ENCODE measurements around the gene IDNK.

Gene IDNK

GRCh38 chr9:83636813-83637212 lies 13.9 kb downstream of the IDNK start:
- no peak for DNase-seq

DNA sequence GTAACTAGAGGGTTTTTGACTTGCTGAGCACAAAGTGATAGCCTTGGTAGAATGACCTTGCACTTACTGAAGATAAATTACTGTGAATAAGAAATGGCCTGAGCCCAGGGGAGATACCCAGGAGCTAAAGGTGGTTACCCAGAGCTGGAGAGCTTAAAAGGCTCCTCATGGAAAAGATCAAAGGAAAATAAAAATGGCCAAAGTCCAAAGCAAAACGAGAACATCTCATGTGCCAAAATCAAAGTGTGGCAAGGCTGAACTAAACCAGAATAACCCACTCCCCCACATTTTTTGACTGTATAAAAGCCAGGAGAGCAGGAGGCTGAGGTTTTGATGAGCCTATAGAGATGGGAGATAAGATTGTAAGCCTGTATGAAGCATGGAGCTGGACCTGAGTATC lies 14.4 kb downstream of the IDNK start:
- no peak for DNase-seq

DNA sequence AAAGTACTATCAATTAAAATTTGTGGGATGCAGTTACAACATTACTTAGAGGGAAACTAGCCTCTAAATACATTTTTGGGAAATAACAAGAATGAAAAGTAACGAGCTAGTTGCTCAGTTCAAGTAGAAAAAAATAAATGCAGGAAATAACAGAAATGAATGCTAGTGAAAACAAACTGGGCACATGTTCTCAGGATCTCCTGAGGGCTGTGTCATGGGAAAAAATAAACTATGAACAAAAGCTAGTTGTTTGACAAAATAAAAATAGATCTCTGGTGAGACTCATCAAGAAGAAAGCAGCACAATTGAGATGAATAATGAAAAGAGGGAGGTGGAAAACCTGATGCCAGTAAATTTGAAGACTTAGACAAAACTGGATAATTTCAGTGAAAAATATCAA lies 16.3 kb downstream of the IDNK start:
- DNase-seq: no peak

DNA sequence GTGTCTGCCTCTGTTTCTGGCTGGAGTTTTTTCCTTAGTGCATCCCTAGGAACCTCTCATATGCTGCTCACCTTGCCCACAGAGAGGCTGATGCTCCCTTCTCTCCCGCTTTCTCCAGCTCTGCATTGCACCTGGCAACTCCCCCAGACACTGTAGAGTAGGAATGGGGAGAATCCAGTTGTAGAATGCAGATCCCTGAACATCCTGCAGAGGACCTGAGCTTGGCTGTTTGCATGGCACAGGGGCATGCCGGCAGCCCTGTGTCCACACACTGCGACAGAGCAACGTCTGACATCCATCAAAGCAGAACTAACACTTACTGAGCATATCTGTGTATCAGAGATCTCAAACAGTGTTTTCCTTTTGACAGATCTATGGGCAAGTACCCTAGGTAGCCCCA lies 19.9 kb downstream of the IDNK start:
- no peak for DNase-seq

- DNase-seq: no peak
Observed at GRCh38 chr9:83646500-83647239, 23.7 kb downstream of the IDNK start.

- peak; percentile 4 for DNase-seq
Observed at GRCh38 chr9:83649080-83649479, 26.1 kb downstream of the IDNK start.

GRCh38 chr9:83649515-83649914 lies 26.6 kb downstream of the IDNK start:
- DNase-seq: no peak

- no peak for DNase-seq
Observed at GRCh38 chr9:83651558-83651957, 28.6 kb downstream of the IDNK start.

DNA sequence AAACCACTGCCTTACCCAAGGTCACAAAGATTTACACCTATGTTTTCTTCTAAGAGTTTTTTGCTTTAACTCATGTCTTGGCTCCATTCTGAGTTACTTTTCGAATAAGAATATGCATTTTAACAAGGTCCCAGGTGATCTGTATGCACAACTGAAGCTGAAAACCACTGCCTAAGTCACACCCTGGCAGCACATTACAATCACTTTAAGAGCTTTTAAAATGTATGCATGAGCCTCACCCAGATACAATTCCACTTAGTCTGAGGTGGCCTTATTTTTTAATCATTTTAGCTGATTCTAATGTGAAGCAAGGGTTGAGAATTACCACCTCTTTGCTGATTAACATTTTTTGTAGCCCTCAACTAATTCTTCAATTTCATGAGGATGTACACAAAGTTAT lies 29.5 kb downstream of the IDNK start:
- no peak for DNase-seq

DNA sequence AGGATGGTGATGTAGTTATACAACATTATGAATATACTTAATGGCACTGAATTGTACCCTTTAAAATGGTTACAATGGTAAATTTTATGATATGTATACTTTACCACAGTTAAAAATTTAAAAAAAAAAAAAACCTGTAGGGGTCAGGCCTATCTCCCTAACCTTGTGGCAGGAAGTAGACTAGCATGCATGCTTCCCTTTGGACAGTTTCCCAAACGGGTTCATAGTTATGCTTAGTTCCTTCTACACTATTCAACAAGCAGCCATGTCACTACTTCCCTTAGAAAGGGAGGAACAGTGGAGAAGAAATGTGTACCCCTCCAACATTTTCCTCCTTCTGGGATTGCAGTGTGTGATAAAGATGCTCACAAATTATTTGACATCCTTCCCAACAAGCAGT lies 32.5 kb downstream of the IDNK start:
- no peak for DNase-seq

DNA sequence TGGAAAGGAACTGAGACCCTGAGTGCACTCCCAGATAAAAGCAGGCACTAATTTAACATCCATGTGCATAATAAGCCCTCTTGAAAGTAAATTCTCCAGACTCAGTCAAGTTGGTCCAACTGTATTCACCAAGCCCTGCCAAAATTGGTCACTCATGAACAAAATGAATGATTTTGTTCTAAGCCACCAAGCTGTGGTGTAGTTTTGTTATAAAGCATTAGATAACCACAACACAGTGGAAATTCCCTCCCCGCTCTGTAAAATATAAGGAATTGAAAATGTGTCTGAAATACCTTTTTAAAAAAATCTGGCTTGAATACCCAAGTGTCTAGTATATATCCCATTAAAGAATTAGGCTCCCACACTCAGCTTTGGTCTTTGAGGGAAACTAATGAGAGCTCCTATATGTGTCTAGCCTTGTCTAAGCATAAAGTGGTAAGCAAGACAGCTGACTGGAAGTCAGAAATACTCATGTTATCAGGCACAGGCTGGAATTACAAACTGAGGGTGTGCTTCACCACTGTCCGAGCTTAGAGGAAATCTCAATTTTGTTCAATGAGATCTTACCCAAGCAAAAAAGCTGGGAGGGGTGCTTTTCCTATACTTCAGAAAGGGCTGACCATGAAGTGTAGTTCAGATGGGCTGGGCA lies 33.2 kb downstream of the IDNK start:
- no peak for DNase-seq

DNA sequence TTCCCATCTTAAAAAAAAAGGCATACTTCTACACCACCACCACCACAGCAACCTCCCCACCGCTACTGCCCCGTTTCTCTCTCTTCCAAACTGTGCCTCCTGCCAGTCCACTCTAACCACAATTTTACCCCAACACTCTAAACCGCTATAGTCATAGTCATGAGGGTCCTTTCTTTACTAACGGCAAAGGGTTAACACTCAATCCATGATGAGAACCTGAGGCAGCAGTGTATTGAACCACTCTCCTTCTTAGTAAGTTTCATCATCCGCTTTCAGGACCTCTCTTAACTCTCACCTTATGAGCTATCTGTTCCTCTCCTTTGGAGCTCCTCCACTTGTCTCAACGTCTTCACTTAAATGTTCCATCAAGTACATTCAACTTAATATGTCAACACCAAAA lies 34.0 kb downstream of the IDNK start:
- no peak for DNase-seq

GRCh38 chr9:83662933-83663332 lies 40.0 kb downstream of the IDNK start:
- no peak for DNase-seq

DNA sequence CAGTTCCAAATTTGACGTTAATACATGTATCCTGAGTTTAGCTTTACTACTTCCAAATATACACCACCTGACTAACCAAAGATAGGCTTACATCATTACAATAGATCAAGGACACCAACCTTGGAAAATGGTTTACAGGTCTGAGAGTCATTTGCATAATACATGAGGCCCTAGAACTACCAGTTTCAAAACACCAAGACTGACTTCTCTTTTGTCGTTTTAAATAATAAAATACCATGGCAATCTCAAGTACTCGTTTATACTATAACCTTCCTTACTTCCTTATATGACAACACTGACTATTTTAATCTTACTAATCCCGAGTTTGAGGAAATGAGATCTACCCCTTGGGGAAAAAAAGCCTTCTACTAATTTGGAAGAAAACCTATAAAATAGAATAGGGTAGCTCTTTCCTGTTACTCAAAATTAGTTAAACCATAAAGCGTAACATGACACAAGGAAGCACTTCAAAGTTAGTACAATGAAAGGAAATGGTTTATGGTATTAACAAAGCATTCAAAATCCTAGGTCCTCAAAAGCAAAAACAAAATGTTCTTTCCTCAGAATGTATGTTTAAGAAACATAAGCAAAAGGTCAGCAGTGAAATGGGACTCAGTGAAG lies 42.7 kb downstream of the IDNK start:
- DNase-seq: no peak

- DNase-seq: no peak
Observed at GRCh38 chr9:83669067-83669466, 46.1 kb downstream of the IDNK start.

DNA sequence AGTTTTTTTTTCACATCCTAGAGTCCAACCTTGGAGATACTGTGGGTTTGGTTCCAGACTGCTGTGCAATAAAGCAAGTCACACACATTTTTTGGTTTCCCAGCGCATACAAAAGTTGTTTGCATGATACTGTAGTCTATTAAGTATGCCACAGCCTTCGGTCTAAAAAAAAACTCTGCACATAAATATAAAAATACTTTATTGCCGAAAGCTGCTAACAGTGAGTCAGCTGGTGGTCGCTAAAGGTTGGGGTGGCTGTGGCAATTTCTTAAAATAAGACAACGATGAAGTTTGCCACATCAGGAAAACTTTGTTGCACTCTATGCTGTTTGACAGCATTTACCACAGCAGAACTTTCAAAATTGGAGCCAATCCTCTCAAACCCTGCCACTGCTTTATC lies 47.4 kb downstream of the IDNK start:
- DNase-seq: no peak

DNA sequence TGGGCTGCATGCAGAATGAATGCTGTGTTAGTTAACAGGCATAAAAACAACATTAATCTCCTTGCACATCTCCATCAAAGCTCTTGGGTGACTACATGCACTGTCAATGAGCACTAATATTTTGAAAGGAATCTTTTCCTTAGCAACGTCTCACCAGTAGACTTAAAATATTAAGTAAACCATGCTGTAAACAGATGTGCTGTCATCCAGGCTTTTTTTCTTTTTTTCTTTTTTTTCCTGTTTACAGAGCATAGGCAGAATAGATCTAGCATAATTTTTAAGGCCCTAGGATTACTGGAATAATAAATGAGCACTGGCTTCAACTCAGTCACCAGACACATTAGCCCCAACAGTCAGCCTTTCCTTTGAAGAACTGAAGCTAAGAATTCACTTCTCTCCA lies 48.5 kb downstream of the IDNK start:
- no peak for DNase-seq

GRCh38 chr9:83675466-83675865 lies 52.5 kb downstream of the IDNK start:
- DNase-seq: no peak

DNA sequence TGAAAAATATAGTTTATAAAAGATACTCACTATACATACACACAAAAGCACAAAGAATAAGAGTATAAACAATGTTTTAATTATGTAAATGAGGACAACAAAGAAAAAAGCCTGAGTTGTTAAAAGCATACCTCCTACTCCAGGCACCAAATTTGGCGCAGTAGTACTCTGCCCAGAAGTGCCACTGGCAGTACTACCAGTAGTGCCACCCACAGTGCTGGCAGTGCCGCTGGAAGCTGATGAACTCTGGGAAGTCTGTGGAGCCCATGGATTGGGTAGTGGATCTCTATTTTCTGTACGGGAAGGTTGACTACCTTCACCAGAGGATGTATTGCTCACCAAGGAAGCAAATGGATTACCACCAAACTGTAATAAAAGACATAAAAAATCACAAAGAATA lies 54.7 kb downstream of the IDNK start:
- DNase-seq: no peak

DNA sequence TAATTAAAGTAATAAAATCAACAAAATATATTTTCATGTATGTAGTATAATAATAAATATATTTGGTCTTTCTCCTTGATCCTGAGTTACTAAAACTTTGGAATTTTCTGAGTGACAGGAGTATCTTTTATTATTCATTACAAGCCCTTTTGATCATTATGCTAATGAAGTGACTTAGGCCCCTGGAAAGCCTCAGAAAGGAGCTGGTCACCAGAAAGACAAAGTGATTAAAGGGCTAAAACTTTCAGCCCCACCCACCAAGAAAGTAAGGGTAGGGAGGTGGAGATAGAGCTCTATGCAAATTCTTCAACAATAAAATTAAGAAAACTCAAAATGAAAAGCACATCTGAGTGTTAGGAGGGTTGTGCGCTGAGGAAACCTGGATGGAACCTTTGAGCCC lies 57.3 kb downstream of the IDNK start:
- DNase-seq: no peak

DNA sequence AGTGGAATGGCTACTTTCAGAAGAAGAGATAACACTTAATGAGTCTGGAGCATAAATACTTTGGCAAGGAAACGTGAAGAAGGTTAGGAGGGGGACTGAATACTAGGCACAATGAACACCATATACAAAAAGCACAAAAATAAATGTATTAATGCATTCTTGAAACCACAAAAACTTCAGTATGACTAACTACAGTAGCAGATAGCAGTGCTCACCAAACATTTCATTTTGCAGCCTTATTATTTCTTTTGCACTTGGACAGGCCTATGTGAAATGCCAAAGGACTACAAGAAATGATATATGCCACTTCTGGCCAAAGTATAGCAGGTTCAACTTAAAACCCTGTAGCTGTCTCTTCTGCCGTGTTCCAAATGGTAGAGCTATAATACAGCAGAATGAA lies 58.5 kb downstream of the IDNK start:
- no peak for DNase-seq

DNA sequence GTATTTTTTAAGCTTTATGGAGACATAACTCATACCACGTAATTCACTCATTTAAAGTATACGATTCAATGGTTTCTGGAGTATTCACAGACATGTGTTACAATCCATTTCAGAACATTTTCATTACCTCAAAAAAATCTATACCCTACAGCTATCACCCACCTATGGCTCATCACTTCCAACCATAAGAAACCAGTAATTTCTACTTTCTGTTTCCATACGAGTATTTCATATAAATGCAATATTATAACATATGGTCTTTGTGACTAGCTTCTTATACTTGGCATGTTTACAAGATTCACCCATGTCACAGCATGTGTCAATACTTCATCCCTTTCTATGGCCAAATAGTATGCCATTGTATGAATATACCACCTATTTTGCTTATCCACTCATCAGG lies 66.0 kb downstream of the IDNK start:
- no peak for DNase-seq

- DNase-seq: no peak
Observed at GRCh38 chr9:83691492-83691891, 68.5 kb downstream of the IDNK start.

All from NCI-H1092 treated with DMSO at 0.1 percent for 48 hours (cell line).